ENCODE results near the gene SLC50A1. TPM values are rescaled to one million over a fixed set of nuclear protein-coding genes. Genes with fewer than 3 reads are reported as not detected.

The SLC50A1 gene
- total and polyA plus RNA-seq, 9 of the 15 experiments (the other 6 are each of a cell fraction or from before 2014, with no cell fraction given): 46.5 to 132 (median 91.9) TPM

DNA sequence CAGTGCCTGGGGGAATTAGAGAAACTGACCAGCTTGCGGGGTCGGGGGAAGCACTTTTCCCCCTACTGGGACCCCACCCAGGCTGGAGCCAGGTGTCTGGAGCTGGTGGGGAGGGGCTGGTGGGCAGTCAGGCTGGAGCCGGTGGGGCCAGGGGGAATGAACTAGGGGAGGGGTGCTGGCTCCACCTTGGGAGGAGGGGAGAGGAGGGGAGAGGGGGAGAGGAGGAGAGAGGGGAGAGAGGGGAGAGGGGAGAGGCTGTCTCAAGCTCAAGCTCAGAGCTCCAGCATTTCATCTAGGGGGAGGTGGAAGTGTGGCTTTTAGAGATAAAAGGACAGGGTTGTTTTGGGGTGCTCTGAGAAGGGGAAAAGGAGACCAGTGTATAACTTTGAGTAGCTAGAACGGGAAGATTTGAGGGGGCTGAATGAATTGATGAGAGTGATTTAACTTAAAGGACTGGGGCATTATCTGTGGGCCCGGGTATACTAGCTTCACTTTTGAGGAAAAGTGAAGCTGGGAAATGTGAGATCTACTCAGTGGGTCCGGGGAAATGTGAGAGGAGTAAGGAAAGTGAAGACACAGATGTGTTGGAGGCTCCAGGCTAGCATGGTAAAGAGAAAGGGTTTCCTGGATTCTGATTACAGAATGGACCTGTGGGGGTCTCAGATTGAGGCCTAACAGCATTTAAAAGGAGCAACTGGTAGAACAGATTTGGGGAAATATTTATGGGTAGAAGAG is 5.2 kb upstream of the SLC50A1 start:
- in situ Hi-C loops (cut with MboI): no loop called here
- Histone ChIP-seq H3K79me2 (ENCODE audit: control insufficient read depth, insufficient read depth, low read length) (peaks cover 11% of the 10 kb centered on the region), H3K9ac (ENCODE audit: insufficient read depth in 1 of 2, low read depth in 2 of 2, low read length in 2 of 2) (peak overlapping the region; percentile 4 to 86; a peak in 3 of 4 replicates), H3K4me2 (ENCODE audit: insufficient read depth, low read length) (0 out of 2 replicates have a peak overlapping the region, but pooled peaks have one; percentile 16), H3K4me3 (no peak overlapping the region), H2AFZ (ENCODE audit: low read depth, low read length) (peak overlapping the region; percentile 20; the same call in 1 of the 2 replicates), H4K20me1 (replicated peaks; ENCODE audit: control insufficient read depth, insufficient read depth, low read length) (no peaks in the 10 kb centered on the region), H3K36me3 (ENCODE audit: control insufficient read depth, insufficient read depth, low read length) (peaks cover 21% of the 10 kb centered on the region), H3K4me1 (replicated peaks in 1 of 2; ENCODE audit: control insufficient read depth in 2 of 2, insufficient read depth in 2 of 2, low read length in 2 of 2) (peaks cover 57 to 70% of the 10 kb centered on the region in 2 experiments), H3K9me1 (ENCODE audit: control insufficient read depth, insufficient read depth, low read length) (no peaks in the 10 kb centered on the region), H3K27ac (ENCODE audit: extremely low read depth, low read depth, low read length) (peak overlapping the region; percentile 29; the same call in 1 of the 3 replicates), H3K27me3 (ENCODE audit: control insufficient read depth in 2 of 2, insufficient read depth in 2 of 2, low read length in 2 of 2) (no peaks in the 10 kb centered on the region), H3K9me3 (replicated peaks; ENCODE audit: control insufficient read depth, insufficient read depth, low read depth, low read length) (no peaks in the 10 kb centered on the region)
- DNase-seq (ENCODE audit: extremely low read depth in 1 of 4, low spot score in 3 of 4) (peak in 2 of 4 experiments; percentile 1 to 57), ATAC-seq (no peak), FAIRE-seq (no peak)
- intact Hi-C loops (cut with micrococcal nuclease): no loop called here
- BruUV-seq (replicated peaks): no TSS peak
- CTCF ChIA-PET (ENCODE audit: low intra/inter-chr PET ratio): no interaction called here
- 26% methylated on average over 4 of the region's 6 CpGs for WGBS (ENCODE audit: insufficient coverage, low coverage, missing lambda C conversion rate)
- POLR2A ChIA-PET: interaction anchor here (0.5 to 1.0 kb wide), 4 partner anchors 8 to 36 kb away, joined by 3 to 5 read pairs (median 4); no protein-coding TSS in a partner anchor
- TF ChIP-seq C11orf30 (IDR thresholded peaks at IDR 0.05; ENCODE audit: low read depth) (no peak), HMBOX1 (IDR thresholded peaks at IDR 0.05) (no peak), ZBTB7A (IDR thresholded peaks at IDR 0.05; ENCODE audit: borderline replicate concordance, control insufficient read depth, low read depth, low read length) (peak; percentile 38; the same call in 1 of the 2 replicates), TAL1 (IDR thresholded peaks at IDR 0.05) (peak; percentile 26; the same call in 1 of the 2 replicates), RBFOX2 (IDR thresholded peaks at IDR 0.05; ENCODE audit: low read depth, low read length) (no peak), KDM4B (IDR thresholded peaks at IDR 0.05; ENCODE audit: borderline replicate concordance in 2 of 2, low read depth in 1 of 2) (no peak), SMARCE1 (IDR thresholded peaks at IDR 0.05) (0 out of 2 replicates have a peak, but pooled peaks have one; percentile 28), HOXB6 (CRISPR knock-in tag; IDR thresholded peaks at IDR 0.05; ENCODE audit: borderline replicate concordance) (no peak), MCM3 (IDR thresholded peaks at IDR 0.05) (no peak), DPF2 (IDR thresholded peaks at IDR 0.05) (peak; percentile 41; the same call in 1 of the 2 replicates), ZNF134 (CRISPR knock-in tag; conservative IDR thresholded peaks at IDR 0.05) (no peak), TCF3 (CRISPR knock-in tag; IDR thresholded peaks at IDR 0.05) (0 out of 2 replicates have a peak, but pooled peaks have one; percentile 14), MEIS2 (IDR thresholded peaks at IDR 0.05; ENCODE audit: partially characterized antibody) (no peak), TAF1 (IDR thresholded peaks at IDR 0.05; ENCODE audit: control insufficient read depth, extremely low read depth, insufficient read depth, low read length, severe bottlenecking) (no peak), ZEB2 (IDR thresholded peaks at IDR 0.05) (no peak)
- TF ChIP-seq, protein P1, sequence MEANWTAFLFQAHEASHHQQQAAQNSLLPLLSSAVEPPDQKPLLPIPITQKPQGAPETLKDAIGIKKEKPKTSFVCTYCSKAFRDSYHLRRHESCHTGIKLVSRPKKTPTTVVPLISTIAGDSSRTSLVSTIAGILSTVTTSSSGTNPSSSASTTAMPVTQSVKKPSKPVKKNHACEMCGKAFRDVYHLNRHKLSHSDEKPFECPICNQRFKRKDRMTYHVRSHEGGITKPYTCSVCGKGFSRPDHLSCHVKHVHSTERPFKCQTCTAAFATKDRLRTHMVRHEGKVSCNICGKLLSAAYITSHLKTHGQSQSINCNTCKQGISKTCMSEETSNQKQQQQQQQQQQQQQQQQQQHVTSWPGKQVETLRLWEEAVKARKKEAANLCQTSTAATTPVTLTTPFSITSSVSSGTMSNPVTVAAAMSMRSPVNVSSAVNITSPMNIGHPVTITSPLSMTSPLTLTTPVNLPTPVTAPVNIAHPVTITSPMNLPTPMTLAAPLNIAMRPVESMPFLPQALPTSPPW (CRISPR knock-in tag; IDR thresholded peaks at IDR 0.05): peak; percentile 24; the same call in 1 of the 2 replicates

Measured in K562 (cell line).